ENCODE results near the gene UBE2E2.

The UBE2E2 gene

GRCh38 chr3:23457697-23458096 is 254.6 kb downstream of the UBE2E2 start:
- no peak overlapping the region for H3K4me3 ChIP-seq (ENCODE audit: low read length)
- no peaks in the 10 kb centered on the region for H3K9me3 ChIP-seq (ENCODE audit: insufficient read depth, low read depth, low read length)
- H3K36me3 ChIP-seq (ENCODE audit: insufficient read depth, low read depth, low read length), result no peaks in the 10 kb centered on the region
- peaks cover 13% of the 10 kb centered on the region; the same call in 1 of the 2 replicates for H3K4me1 ChIP-seq (ENCODE audit: insufficient read depth, low read length)
- no peaks in the 10 kb centered on the region for H3K27me3 ChIP-seq (ENCODE audit: insufficient read depth, low read length)
- H3K9ac ChIP-seq (ENCODE audit: low read depth, low read length), result no peak overlapping the region
- H3K27ac ChIP-seq (ENCODE audit: low read length), result no peak overlapping the region

GRCh38 chr3:23459465-23459864 is 256.3 kb downstream of the UBE2E2 start:
- H3K36me3 ChIP-seq (ENCODE audit: insufficient read depth, low read depth, low read length), result no peaks in the 10 kb centered on the region
- no peak overlapping the region for H3K27ac ChIP-seq (ENCODE audit: low read length)
- no peaks in the 10 kb centered on the region for H3K27me3 ChIP-seq (ENCODE audit: insufficient read depth, low read length)
- peaks cover 11% of the 10 kb centered on the region; the same call in 1 of the 2 replicates for H3K4me1 ChIP-seq (ENCODE audit: insufficient read depth, low read length)
- H3K9me3 ChIP-seq (ENCODE audit: insufficient read depth, low read depth, low read length), result no peaks in the 10 kb centered on the region
- no peak overlapping the region for H3K4me3 ChIP-seq (ENCODE audit: low read length)
- no peak overlapping the region for H3K9ac ChIP-seq (ENCODE audit: low read depth, low read length)

GRCh38 chr3:23459889-23460546 is 256.9 kb downstream of the UBE2E2 start:
- H3K27ac ChIP-seq (ENCODE audit: low read length), result no peak overlapping the region
- no peak overlapping the region for H3K9ac ChIP-seq (ENCODE audit: low read depth, low read length)
- no peaks in the 10 kb centered on the region for H3K36me3 ChIP-seq (ENCODE audit: insufficient read depth, low read depth, low read length)
- H3K27me3 ChIP-seq (ENCODE audit: insufficient read depth, low read length), result no peaks in the 10 kb centered on the region
- H3K4me1 ChIP-seq (ENCODE audit: insufficient read depth, low read length), result peaks cover 10% of the 10 kb centered on the region; the same call in 1 of the 2 replicates
- no peaks in the 10 kb centered on the region for H3K9me3 ChIP-seq (ENCODE audit: insufficient read depth, low read depth, low read length)
- no peak overlapping the region for H3K4me3 ChIP-seq (ENCODE audit: low read length)

GRCh38 chr3:23461069-23461468 is 257.9 kb downstream of the UBE2E2 start:
- Histone ChIP-seq H3K9me3 (ENCODE audit: insufficient read depth, low read depth, low read length) (no peaks in the 10 kb centered on the region), H3K27ac (ENCODE audit: low read length) (no peak overlapping the region), H3K9ac (ENCODE audit: low read depth, low read length) (no peak overlapping the region), H3K27me3 (ENCODE audit: insufficient read depth, low read length) (no peaks in the 10 kb centered on the region), H3K4me1 (ENCODE audit: insufficient read depth, low read length) (peaks cover 8% of the 10 kb centered on the region; the same call in 1 of the 2 replicates), H3K36me3 (ENCODE audit: insufficient read depth, low read depth, low read length) (no peaks in the 10 kb centered on the region), H3K4me3 (ENCODE audit: low read length) (no peak overlapping the region)

GRCh38 chr3:23463791-23464190 is 260.7 kb downstream of the UBE2E2 start:
- Histone ChIP-seq H3K4me3 (ENCODE audit: low read length) (no peak overlapping the region), H3K4me1 (ENCODE audit: insufficient read depth, low read length) (peaks cover 8% of the 10 kb centered on the region; the same call in 1 of the 2 replicates), H3K9me3 (ENCODE audit: insufficient read depth, low read depth, low read length) (no peaks in the 10 kb centered on the region), H3K27me3 (ENCODE audit: insufficient read depth, low read length) (no peaks in the 10 kb centered on the region), H3K36me3 (ENCODE audit: insufficient read depth, low read depth, low read length) (no peaks in the 10 kb centered on the region), H3K27ac (ENCODE audit: low read length) (no peak overlapping the region), H3K9ac (ENCODE audit: low read depth, low read length) (no peak overlapping the region)

GRCh38 chr3:23465569-23465968 is 262.4 kb downstream of the UBE2E2 start:
- H3K36me3 ChIP-seq (ENCODE audit: insufficient read depth, low read depth, low read length), result no peaks in the 10 kb centered on the region
- H3K9me3 ChIP-seq (ENCODE audit: insufficient read depth, low read depth, low read length), result no peaks in the 10 kb centered on the region
- H3K9ac ChIP-seq (ENCODE audit: low read depth, low read length), result no peak overlapping the region
- H3K27ac ChIP-seq (ENCODE audit: low read length), result no peak overlapping the region
- peaks cover 5% of the 10 kb centered on the region; the same call in 1 of the 2 replicates for H3K4me1 ChIP-seq (ENCODE audit: insufficient read depth, low read length)
- H3K4me3 ChIP-seq (ENCODE audit: low read length), result no peak overlapping the region
- H3K27me3 ChIP-seq (ENCODE audit: insufficient read depth, low read length), result no peaks in the 10 kb centered on the region

GRCh38 chr3:23468203-23468602 is 265.1 kb downstream of the UBE2E2 start:
- Histone ChIP-seq H3K36me3 (ENCODE audit: insufficient read depth, low read depth, low read length) (no peaks in the 10 kb centered on the region), H3K4me3 (ENCODE audit: low read length) (no peak overlapping the region)

GRCh38 chr3:23474580-23475357 is 271.6 kb downstream of the UBE2E2 start:
- Histone ChIP-seq H3K36me3 (ENCODE audit: insufficient read depth, low read depth, low read length) (no peaks in the 10 kb centered on the region), H3K9ac (ENCODE audit: low read depth, low read length) (no peak overlapping the region), H3K9me3 (ENCODE audit: insufficient read depth, low read depth, low read length) (no peaks in the 10 kb centered on the region), H3K27me3 (ENCODE audit: insufficient read depth, low read length) (no peaks in the 10 kb centered on the region), H3K27ac (ENCODE audit: low read length) (no peak overlapping the region), H3K4me3 (ENCODE audit: low read length) (no peak overlapping the region), H3K4me1 (ENCODE audit: insufficient read depth, low read length) (no peaks in the 10 kb centered on the region)

More at GRCh38 chr3:23468203-23468602, 265.1 kb downstream of the UBE2E2 start:
- peaks cover 5% of the 10 kb centered on the region; the same call in 1 of the 2 replicates for H3K4me1 ChIP-seq (ENCODE audit: insufficient read depth, low read length)
- H3K27me3 ChIP-seq (ENCODE audit: insufficient read depth, low read length), result no peaks in the 10 kb centered on the region
- H3K27ac ChIP-seq (ENCODE audit: low read length), result no peak overlapping the region
- H3K9me3 ChIP-seq (ENCODE audit: insufficient read depth, low read depth, low read length), result no peaks in the 10 kb centered on the region
- H3K9ac ChIP-seq (ENCODE audit: low read depth, low read length), result no peak overlapping the region

GRCh38 chr3:23475446-23475845 is 272.3 kb downstream of the UBE2E2 start:
- Histone ChIP-seq H3K9ac (ENCODE audit: low read depth, low read length) (no peak overlapping the region), H3K27ac (ENCODE audit: low read length) (no peak overlapping the region), H3K36me3 (ENCODE audit: insufficient read depth, low read depth, low read length) (no peaks in the 10 kb centered on the region), H3K27me3 (ENCODE audit: insufficient read depth, low read length) (no peaks in the 10 kb centered on the region), H3K4me1 (ENCODE audit: insufficient read depth, low read length) (no peaks in the 10 kb centered on the region; the same call in 1 of the 2 replicates), H3K4me3 (ENCODE audit: low read length) (no peak overlapping the region), H3K9me3 (ENCODE audit: insufficient read depth, low read depth, low read length) (no peaks in the 10 kb centered on the region)

GRCh38 chr3:23479026-23479425 is 275.9 kb downstream of the UBE2E2 start:
- Histone ChIP-seq H3K4me1 (ENCODE audit: insufficient read depth, low read length) (peaks cover 16% of the 10 kb centered on the region), H3K9me3 (ENCODE audit: insufficient read depth, low read depth, low read length) (no peaks in the 10 kb centered on the region), H3K4me3 (ENCODE audit: low read length) (no peak overlapping the region), H3K9ac (ENCODE audit: low read depth, low read length) (no peak overlapping the region), H3K36me3 (ENCODE audit: insufficient read depth, low read depth, low read length) (no peaks in the 10 kb centered on the region), H3K27me3 (ENCODE audit: insufficient read depth, low read length) (no peaks in the 10 kb centered on the region), H3K27ac (ENCODE audit: low read length) (no peak overlapping the region)

GRCh38 chr3:23479615-23480328 is 276.6 kb downstream of the UBE2E2 start:
- Histone ChIP-seq H3K4me1 (ENCODE audit: insufficient read depth, low read length) (peaks cover 16% of the 10 kb centered on the region), H3K9me3 (ENCODE audit: insufficient read depth, low read depth, low read length) (no peaks in the 10 kb centered on the region), H3K27ac (ENCODE audit: low read length) (no peak overlapping the region), H3K9ac (ENCODE audit: low read depth, low read length) (no peak overlapping the region), H3K36me3 (ENCODE audit: insufficient read depth, low read depth, low read length) (no peaks in the 10 kb centered on the region), H3K27me3 (ENCODE audit: insufficient read depth, low read length) (no peaks in the 10 kb centered on the region), H3K4me3 (ENCODE audit: low read length) (no peak overlapping the region)

Measured in iPS-20b (cell line).